Measurements from ENCODE around the gene GALNT5.

- TF ChIP-seq POLR2A (IDR thresholded peaks at IDR 0.05) (no peak), CTCF (IDR thresholded peaks at IDR 0.05) (no peak)
These were observed 14.2 kb downstream of the GALNT5 start for GRCh38 chr2:157271590-157272203.
